NCI-H510A treated with DMSO at 0.1 percent for 48 hours (cell line): Measurements from ENCODE around the gene CBFB.
"Not testable (repeated sequence)": the region's sequence is repeated elsewhere in the genome, so short reads cannot be mapped to it uniquely, and the experiment has no call there.

Source experiments
- DNase-seq: peaks from one replicate; lab custom pipeline; 2025; lab: John Stamatoyannopoulos, UW

CBFB gene

DNA sequence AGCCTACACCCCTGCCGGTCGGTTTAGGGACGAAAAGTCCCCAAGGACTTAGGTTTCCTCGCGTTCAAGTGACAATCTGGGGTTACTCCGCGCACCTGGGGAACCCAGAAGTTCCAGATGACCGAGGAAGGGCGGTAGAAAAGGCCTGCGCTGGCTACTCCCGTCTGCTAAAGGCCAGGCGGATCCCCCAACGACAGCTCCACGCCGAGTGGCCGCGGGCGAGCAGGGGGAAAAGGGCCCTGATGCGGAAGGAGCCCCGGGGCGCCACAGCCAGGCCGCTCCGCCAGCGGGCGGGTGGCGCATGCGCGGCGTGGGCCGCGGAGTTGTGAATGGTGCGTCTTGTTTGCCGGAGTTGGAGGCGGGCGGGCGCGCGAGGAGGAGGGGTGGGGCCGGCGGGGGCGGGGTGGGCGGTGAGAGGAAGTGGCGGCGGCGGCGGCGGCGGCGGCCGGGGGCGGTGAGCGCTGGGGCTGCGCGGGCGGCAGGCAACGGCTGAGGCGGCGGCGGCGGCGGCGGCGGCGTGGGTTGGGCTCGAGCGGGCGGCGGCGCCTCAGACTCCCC is at the start of gene CBFB:
TSS of gene CBFB (plus strand) at position 454 of the 558 bp plus-strand sequence. CDS start 259 bp downstream, outside the sequence.
- DNase-seq = peak; percentile 65

DNA sequence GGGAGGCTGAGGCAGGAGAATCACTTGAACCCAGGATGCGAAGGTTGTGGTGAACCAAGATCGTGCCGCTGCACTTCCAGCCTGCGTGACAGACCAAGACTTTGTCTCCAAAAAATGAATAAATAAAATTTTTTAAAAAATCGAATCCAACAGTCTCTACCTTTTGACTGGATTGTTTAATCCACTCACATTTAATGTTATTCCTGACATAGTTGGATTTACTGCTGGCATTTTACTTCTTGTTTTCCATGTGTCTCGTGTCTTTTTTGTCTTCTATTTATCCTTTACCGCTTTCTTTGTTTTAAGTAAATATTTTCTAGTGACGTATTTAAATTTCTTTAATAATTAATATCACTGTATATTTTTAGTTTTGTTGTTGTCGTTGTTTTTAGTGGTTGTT is 45.9 kb upstream of the CBFB start:
- DNase-seq = no peak

DNA sequence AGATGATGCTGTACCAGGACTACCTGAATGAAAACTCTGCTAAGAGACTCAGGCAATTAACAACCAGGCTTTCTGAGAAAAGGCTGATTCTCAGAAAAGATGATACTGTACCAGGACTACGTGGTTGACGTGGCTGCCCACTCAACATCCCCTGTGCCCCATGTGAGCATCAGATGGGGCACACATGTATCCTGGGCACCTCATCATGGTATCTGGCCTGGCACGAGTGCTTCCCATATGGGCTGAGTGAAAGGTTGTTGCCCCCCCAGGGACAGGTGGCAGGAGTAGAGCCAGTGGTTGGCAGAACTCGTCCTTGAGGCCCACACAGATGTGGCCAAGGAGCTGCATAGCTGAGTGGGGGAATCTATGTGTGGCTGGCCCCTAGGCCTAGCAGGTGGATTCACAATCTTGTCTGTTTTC is 44.0 kb upstream of the CBFB start:
- no peak for DNase-seq

DNA sequence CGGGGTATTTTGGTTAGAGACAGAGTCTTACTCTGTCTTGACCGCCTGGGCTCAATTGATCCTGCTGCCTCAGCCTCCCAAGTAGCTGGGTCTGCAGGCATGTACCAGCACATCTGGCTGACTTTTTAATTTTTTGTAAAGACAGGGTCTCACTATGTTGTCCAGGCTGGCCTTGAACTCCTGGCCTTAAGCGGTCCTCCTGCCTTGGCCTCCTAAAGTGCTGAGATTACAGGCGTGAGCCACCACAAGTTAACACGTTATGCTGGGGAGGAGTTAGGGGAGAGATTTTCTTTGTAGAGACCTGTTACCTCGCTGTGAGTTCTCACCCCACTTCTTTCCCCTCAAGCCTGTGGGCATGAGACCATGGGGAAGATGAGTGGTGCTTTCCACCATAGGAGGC is 42.4 kb upstream of the CBFB start:
- no peak for DNase-seq

DNA sequence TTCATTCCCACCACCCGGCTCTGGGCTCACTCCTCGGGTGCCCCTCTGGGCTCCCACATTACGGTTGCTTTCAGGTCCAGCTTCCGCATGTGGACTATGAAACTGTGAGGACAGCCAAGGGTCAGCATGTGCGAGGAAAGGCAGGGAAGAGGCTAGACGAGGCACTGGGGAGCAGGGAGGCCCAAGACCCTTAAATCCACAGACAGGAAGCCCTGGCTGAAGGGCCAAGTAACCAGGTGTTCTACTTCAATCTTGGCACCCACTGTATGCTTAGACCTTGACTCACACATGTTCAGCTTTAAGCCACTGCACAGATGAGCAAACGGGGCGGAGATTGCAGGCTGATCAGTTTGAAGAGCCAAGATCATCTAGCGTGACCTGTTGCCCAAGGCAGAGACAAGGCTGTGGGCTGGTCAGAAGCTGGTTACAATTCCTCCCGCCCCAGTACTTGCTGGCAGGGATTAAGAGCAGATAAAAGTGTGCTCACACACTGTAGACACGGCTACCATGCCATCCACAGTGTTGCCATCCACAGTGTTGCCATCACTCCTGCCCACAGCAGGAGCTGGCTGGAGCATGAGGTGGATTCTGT is 40.7 kb upstream of the CBFB start, which contains the start of gene CES4A:
TSS of gene CES4A (plus strand) at position 393 of the 592 bp plus-strand sequence. CDS start at position 577, 184 bp downstream.
- no peak for DNase-seq

DNA sequence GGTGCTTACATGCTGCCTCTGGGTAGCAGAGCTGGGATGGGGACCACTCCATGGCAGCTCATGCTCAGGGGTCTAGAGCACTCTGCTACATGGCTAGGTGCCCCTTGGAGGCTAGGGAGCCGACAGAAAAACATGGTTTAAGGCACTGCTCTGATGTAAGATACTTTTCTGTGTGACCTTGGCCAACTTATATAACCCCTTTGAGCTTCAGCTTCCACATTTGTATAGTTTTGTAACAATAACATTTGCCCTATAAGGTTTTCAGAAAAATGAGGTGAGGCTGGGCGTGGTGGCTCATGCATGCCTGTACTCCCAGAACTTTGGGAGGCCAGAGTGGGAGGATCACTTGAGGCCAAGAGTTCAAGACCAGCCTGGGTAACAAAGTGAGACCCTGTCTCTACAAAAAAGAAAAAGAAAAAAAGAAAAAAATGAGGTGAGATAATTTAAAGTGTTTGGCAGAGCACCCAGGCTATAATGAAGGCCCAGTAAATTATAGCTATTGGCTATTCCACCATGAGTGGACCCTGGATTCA is 37.3 kb upstream of the CBFB start:
- no peak for DNase-seq

DNA sequence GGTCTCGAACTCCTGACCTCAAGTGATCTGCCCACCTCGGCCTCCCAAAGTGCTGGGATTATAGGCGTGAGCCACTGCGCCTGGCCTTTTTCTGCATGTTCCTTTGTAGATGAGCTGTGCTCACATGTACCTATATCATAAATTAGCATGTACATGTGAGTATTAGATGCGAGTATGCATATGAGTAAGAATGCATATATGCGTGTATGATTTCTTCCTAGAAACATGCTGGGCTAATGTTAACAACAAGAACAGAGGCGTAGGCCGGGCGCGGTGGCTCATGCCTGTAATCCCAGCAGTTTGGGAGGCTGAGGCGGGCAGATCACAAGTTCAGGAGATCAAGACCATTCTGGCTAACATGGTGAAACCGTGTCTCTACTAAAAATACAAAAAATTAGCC is 35.4 kb upstream of the CBFB start:
- DNase-seq = not testable (repeated sequence)

DNA sequence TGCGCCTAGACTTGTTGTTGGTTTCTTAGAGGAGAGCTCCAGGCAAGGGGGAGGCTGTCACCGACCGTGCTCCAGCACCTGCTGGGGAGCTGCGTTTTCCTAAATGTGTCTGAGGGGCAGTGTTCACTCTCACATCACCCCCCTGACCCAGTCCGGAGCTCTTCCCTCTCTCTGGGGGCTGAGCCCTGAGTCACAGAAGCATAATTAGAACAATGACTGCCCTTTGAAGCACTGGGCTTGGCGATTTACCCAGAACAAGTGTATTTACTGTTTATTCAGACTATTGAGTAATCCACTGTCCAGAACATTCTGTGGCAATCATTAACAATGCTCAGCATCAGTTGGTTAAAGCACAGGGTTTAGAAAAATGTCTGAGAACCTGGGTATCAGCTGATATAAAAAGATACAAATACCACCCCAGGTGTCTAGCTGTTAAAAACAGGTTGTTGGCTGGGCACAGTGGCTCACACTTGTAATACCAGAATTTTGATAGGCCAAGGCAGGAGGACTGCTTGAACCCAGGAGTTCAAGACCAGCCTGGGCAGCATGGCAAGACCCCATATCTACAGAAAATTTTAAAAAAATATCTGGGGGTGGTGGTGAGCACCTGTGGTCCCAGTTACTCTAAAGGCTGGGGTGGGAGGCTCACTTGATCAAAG is 32.5 kb upstream of the CBFB start:
- DNase-seq = no peak

DNA sequence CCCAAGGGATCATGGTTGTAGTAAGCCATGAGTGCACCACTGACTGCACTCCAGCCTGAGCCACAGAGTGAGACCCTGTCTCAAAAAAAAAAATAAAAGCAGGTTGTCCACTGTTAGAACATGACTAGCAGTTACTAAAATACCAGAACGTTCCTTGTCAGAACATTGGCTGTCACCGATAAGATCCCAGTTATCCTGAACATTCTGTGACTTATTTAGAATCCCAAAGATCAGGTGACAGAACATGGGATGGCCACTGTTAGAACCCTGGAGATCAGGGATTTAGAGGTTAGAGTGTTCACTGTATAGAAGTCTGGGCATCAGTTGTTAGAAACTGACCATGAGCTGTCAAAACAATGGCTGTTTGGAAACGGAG is 32.0 kb upstream of the CBFB start:
- DNase-seq = no peak

DNA sequence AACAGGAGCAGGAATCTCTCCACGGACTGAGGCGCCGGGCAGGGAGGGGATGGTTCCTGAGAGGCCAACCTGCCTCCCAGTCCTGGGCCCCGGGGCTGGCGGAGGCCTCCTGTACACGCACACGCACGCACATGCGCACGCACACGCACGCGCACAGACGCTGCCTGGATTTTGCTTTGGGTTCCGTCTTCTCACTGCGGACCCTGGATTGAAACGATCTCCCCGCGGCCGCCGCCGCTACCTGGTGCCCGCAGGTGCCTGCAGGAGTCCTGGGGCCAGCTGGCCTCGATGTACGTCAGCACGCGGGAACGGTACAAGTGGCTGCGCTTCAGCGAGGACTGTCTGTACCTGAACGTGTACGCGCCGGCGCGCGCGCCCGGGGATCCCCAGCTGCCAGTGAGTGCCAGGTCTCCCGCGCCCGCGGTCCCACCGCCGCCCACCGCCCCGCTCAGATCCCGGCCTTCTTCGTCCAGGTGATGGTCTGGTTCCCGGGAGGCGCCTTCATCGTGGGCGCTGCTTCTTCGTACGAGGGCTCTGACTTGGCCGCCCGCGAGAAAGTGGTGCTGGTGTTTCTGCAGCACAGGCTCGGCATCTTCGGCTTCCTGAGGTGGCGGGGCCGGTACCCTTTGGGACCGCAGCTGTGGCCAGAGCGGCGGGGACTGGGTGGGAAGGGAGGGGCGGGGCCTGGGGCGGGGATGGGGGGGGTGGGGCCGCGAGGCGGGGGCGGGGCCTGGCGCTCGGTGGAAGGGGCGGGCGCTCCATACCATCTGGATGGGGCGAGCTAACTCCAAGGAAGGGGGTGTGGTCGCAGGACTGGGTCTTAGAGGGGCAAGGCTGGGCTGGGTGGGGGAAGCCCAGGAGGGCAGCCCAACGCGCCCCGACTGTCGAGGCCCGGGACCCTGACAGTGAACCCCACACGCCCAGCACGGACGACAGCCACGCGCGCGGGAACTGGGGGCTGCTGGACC is 28.3 kb upstream of the CBFB start:
- DNase-seq = peak; percentile 68

DNA sequence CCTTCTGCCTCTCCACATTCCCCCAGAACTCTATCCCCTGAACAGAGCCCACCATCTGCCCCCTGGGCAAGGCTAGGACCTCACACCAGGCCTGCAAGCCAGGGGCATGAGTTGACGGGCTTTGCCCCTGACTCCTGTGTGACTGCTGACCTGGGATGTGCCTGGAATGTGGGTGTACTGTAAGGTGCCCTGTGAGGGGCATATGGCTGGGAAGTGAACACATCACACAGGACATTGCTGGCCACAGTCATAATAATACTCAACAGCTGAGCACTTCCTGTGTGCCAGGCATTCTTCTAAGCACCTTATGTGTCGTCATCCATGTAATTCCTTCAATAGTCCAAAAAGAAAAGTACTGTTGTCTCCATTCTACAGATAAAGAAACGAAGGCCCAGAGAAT is 27.2 kb upstream of the CBFB start:
- DNase-seq = no peak

DNA sequence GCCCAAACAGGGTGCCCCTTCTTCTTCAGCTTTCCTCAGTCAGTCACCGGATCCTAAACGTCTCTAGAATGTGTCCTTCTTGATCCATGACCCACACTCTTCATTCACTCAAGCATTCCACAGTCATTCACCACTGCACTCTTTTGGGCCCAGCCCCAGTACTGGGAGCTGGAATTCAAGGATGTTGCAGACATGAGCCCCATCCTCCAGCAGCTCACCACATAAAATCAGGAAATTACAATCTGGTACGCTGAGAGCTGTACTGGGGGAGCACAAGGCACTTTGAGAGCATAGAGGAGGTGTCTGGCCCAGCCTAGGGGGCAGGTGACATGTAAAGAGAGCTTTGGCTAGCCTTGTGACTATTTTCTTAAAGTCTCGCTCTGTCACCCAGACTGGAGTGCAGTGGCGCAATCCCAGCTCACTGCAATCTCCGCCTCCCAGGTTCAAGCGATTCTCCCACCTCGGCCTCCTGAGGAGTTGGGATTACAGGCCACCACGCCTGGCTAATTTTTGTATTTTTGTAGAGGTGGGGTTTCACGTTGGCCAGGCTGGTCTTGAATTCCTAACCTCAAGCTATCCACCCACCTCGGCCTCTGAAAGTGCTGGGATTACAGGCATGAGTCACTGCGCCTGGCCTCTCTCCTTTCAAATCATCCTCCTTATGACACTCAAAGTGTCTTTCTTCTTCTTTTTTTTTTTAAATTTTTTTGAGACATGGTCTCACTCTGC is 21.9 kb upstream of the CBFB start:
- DNase-seq = no peak

DNA sequence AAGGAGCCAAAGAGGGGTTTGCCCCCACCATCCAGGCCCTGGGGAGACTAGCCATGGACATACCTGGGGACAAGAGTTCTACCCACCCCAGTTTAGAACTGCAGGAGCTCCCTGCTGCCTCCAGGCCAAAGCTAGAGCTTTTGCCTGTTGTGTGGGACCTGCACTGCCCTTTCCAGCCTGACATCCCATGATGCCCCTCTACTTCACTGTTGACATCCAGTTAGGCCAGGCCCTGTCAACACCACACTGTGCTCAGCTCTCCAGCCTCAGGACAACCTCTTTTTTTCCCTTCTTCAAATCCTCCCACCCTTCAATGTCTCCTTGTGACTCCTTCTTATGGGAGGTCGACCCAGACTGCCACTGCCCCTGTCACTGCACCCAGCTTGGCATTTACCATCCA is 19.8 kb upstream of the CBFB start:
- no peak for DNase-seq

DNA sequence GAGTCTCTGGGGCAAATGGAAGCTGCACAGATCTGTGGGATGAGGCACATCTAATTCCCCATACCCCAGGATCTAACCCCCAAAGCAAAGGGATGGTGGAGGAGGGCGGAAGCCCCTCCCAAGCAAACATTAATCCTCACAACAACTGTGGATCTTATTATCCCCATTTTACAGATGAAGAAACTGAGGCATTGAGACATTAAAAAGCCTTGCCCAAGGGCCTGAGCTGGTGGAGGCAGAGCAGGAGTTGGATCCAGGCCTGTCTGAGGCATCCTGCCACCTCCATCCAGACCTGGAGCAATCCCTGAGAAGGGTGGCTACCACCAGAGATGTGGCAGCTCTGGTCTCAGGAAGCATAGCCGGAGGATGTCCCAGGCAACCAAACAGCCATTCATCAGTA is 17.7 kb upstream of the CBFB start:
- DNase-seq = no peak

DNA sequence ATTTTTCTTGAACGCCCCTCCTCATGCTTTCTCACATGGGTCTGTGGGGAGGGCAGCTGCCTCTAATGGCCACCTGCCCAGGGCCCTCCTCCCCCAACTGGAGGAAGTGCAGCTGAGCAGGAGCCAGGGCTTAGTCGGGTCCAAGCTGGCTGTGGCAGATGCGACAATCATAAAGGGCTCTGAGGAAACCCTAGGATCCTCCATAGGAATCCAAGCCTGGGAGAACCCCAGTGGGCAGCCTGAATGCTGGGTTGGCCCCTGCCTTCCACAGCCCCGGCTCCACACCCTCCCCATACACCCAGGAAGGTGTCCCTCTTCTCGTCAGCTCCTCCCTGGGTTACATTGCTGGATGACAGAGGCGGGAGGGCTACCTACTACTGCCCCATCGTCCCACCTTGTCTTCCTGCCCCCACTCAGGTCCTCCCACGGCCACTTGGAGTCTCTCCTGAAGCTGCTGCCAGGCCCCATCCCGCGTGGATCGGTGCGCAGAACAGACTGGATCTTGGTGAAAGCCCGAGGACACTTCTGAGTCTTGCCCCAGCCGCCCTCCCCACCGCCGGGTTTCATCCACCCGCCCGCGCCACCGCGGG is 15.6 kb upstream of the CBFB start:
- no peak for DNase-seq

DNA sequence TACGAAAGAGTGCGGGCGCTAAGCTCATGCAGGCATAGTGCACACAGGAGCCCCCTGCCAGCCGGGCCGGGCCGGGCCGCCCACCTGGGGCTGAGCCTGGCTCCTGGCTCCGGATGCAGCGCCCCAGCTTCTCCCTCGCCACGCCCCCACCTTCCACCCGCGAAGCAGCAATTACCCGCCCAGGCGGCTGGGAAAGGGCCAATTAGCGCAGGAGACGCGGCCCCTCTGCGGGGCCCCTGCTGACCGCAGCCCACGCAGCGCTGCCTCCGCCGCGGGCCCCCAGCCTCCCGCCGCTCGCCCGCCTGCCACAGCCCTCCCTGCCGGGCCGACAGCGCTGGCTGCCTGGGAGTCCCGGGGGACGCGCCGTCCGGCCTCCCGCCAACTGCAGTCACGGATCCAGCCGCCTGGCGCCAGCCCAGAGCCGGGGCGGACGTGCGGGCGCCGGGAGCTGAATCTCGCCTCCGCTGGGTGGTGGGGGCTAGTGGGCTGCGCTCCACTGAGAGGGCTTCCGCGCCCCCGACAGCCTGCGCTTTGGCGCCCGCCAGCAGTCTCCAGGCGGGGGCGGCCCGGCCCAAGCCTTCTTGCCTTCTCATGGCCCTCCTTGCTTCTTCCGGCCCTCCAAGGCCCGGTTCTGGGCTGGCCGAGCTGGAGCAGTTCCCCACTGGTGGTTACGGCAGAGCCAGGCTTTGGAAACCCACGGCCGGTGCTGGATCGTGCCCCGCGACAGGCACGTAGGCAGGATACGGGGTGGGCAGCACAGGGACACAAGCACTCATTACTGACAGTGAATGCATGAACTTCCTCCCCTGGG is 14.9 kb upstream of the CBFB start:
- no peak for DNase-seq

DNA sequence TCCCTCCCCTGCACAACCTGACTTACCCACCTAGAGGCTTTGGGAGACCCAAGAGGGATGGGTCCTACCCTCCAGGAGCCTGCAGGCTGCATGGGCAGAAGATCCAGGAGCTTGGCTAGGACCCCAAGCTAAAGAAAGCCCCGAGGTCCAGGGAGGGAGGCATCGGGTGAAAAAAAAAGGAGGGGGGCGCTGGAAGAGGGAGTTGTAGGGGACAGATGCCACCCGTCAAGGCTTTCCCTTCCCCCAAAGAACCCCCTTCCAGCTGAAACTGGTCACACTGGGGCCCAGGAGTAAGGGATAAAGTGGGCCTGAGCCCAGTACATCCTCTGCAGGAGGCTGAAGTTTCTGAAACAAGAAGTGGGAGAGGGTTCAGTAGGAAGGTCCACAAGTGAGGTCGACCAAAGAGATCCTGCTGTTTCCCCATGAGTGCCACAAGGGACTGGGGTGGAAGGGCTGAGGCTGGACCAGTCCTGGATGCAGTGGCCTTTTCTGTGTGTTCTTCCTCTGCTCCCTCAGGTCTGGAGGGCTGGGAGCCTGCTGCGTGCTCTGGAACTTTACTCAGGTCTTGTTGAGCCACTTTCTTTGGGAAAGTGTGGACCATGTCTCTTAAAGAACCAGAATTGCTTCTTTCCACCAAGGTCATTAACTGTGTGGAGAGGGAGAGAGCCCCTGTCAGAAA is 14.2 kb upstream of the CBFB start:
- DNase-seq = no peak

DNA sequence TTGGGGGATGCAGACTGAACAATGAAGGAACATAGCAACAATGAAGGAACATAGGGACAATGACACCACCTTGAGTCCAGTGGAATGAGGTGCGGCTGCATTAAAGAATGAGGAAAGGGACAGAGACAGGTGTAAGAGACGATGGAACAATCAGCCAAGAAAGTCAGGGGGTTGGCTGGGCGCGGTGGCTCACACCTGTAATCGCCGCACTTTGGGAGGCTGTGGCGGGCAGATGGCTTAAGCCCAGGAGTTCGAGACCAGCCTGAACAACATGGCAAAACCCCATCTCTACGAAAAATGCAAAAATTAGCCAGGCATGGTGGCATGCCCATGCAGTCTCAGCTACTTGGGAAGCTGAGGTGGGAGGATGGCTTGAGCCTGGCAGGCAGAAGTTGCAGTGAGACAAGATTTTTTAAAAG is 13.6 kb upstream of the CBFB start:
- no peak for DNase-seq

DNA sequence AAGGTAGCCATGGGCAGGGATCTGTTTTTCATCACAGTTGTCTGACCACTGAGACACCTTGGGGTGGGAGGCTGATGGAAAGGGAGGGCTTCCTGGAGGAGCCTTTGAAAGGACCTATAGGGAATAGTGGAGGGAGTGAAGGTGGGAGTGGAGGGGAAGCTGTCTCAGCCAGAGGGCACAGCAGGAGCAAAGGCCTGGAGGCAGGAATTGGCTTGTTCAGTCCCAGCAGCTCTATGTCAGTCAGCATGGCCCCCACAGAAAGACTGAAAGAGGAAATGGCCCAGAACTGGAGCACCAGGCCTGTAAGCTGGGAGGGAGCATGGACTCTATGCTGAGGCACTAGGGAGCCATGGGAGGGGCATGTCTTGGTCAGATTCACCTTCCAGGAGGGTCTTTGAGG is 12.8 kb upstream of the CBFB start:
- no peak for DNase-seq
